ENCODE results near the gene GUCY2C.

GUCY2C gene

GRCh38 chr12:14588571-14588970 lies 107.8 kb downstream of the GUCY2C start:
- TF ChIP-seq CTCF (conservative IDR thresholded peaks at IDR 0.05), result no peak
- H3K27ac ChIP-seq, result no peak overlapping the region

- TF ChIP-seq CTCF (conservative IDR thresholded peaks at IDR 0.05), result no peak
- H3K27ac ChIP-seq, result no peak overlapping the region
Measured at GRCh38 chr12:14578646-14579045, 117.8 kb downstream of the GUCY2C start.

- TF ChIP-seq CTCF (conservative IDR thresholded peaks at IDR 0.05), result no peak
- H3K27ac ChIP-seq, result no peak overlapping the region
Measured at GRCh38 chr12:14577344-14577743, 119.1 kb downstream of the GUCY2C start.

- no peak overlapping the region for H3K27ac ChIP-seq
Measured at GRCh38 chr12:14576896-14577295, 119.5 kb downstream of the GUCY2C start.

GRCh38 chr12:14575585-14575984 lies 120.8 kb downstream of the GUCY2C start:
- no peak for TF ChIP-seq CTCF (conservative IDR thresholded peaks at IDR 0.05)
- H3K27ac ChIP-seq, result no peak overlapping the region

More at GRCh38 chr12:14576896-14577295, 119.5 kb downstream of the GUCY2C start:
- TF ChIP-seq CTCF (conservative IDR thresholded peaks at IDR 0.05), result no peak

GRCh38 chr12:14573118-14573517 lies 123.3 kb downstream of the GUCY2C start:
- TF ChIP-seq CTCF (conservative IDR thresholded peaks at IDR 0.05), result no peak
- no peak overlapping the region for H3K27ac ChIP-seq

GRCh38 chr12:14572401-14572800 lies 124.0 kb downstream of the GUCY2C start:
- TF ChIP-seq CTCF (conservative IDR thresholded peaks at IDR 0.05), result no peak; the same call in 1 of the 2 replicates
- no peak overlapping the region for H3K27ac ChIP-seq

- no peak for TF ChIP-seq CTCF (conservative IDR thresholded peaks at IDR 0.05)
- H3K27ac ChIP-seq, result no peak overlapping the region
Measured at GRCh38 chr12:14571779-14572178, 124.6 kb downstream of the GUCY2C start.

Data from VCaP (cell line).